Ishikawa (cell line): ENCODE data around the gene SLC30A3.
A peak's percentile ranks its signal among the peaks of the same experiment; 100 is the strongest.

Experiments
- CEBPB ChIP-seq: IDR thresholded peaks from 2 replicates; pipeline ENCODE4 v1.6.1; 2012
- CREB1 ChIP-seq: IDR thresholded peaks from 2 replicates; pipeline ENCODE4 v1.6.1; 2012; ENCODE audit warnings: low read depth
- EGR1 ChIP-seq: IDR thresholded peaks from 2 replicates; pipeline ENCODE4 v1.6.1; 2012
- EP300 ChIP-seq: IDR thresholded peaks from 2 replicates; pipeline ENCODE4 v1.6.1; 2012; ENCODE audit warnings: borderline replicate concordance
- FOXM1 ChIP-seq: IDR thresholded peaks from 2 replicates; pipeline ENCODE4 v1.6.1; 2012; ENCODE audit warnings: low read depth, borderline replicate concordance
- NFIC ChIP-seq: IDR thresholded peaks from 2 replicates; pipeline ENCODE4 v1.6.1; 2012
- RAD21 ChIP-seq: IDR thresholded peaks from 2 replicates; pipeline ENCODE4 v1.6.1; 2012; ENCODE audit warnings: low read depth
- TAF1 ChIP-seq: IDR thresholded peaks from 2 replicates; pipeline ENCODE4 v1.6.1; 2012; ENCODE audit warnings: low read depth, mild to moderate bottlenecking
- TCF12 ChIP-seq: IDR thresholded peaks from 2 replicates; pipeline ENCODE4 v1.6.1; 2012; ENCODE audit warnings: low read depth
- TEAD4 ChIP-seq: IDR thresholded peaks from 2 replicates; pipeline ENCODE4 v1.6.1; 2012
- YY1 ChIP-seq: IDR thresholded peaks from 2 replicates; pipeline ENCODE4 v1.6.1; 2012; ENCODE audit warnings: low read depth
- ZBTB7A ChIP-seq: IDR thresholded peaks from 2 replicates; pipeline ENCODE4 v1.6.1; 2012; ENCODE audit warnings: low read depth
- TF ChIP-seq, protein P1 (sequence below): IDR thresholded peaks from 2 replicates; pipeline ENCODE4 v1.6.1; 2012
- TF ChIP-seq, protein P2 (sequence below): IDR thresholded peaks from 2 replicates; pipeline ENCODE4 v1.6.1; 2012
- TF ChIP-seq, protein P3 (sequence below): IDR thresholded peaks from 2 replicates; pipeline ENCODE4 v1.6.1; 2012; ENCODE audit warnings: low read depth, mild to moderate bottlenecking

The SLC30A3 gene

DNA sequence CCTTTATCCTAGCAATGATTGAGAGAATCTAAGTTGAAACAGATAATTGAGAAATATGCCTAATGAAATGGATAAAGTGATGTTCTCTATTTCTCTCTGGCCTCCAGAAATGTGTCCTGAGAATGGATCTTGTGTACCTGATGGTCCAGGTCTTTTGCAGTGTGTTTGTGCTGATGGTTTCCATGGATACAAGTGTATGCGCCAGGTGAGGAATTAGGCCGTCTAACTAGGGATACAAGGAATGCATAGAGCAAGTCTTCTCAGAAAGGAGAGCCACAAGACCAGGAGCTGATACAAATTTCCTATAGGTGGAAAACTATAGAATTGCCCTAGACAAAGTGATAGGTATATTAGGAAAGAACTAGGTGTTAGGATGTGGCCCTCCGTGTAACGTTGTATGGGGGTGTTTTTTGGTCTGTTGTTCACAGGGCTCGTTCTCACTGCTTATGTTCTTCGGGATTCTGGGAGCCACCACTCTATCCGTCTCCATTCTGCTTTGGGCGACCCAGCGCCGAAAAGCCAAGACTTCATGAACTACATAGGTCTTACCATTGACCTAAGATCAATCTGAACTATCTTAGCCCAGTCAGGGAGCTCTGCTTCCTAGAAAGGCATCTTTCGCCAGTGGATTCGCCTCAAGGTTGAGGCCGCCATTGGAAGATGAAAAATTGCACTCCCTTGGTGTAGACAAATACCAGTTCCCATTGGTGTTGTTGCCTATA is 46.3 kb downstream of the SLC30A3 start:
- TF ChIP-seq TCF12 (no peak), CREB1 (no peak), TEAD4 (no peak), EGR1 (no peak), FOXM1 (no peak), TAF1 (no peak), RAD21 (no peak), EP300 (no peak), NFIC (no peak), YY1 (no peak), ZBTB7A (no peak)
- TF ChIP-seq, protein P1, sequence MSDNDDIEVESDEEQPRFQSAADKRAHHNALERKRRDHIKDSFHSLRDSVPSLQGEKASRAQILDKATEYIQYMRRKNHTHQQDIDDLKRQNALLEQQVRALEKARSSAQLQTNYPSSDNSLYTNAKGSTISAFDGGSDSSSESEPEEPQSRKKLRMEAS: no peak
- TF ChIP-seq, protein P2, sequence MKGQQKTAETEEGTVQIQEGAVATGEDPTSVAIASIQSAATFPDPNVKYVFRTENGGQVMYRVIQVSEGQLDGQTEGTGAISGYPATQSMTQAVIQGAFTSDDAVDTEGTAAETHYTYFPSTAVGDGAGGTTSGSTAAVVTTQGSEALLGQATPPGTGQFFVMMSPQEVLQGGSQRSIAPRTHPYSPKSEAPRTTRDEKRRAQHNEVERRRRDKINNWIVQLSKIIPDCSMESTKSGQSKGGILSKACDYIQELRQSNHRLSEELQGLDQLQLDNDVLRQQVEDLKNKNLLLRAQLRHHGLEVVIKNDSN: no peak
- TF ChIP-seq, protein P3, sequence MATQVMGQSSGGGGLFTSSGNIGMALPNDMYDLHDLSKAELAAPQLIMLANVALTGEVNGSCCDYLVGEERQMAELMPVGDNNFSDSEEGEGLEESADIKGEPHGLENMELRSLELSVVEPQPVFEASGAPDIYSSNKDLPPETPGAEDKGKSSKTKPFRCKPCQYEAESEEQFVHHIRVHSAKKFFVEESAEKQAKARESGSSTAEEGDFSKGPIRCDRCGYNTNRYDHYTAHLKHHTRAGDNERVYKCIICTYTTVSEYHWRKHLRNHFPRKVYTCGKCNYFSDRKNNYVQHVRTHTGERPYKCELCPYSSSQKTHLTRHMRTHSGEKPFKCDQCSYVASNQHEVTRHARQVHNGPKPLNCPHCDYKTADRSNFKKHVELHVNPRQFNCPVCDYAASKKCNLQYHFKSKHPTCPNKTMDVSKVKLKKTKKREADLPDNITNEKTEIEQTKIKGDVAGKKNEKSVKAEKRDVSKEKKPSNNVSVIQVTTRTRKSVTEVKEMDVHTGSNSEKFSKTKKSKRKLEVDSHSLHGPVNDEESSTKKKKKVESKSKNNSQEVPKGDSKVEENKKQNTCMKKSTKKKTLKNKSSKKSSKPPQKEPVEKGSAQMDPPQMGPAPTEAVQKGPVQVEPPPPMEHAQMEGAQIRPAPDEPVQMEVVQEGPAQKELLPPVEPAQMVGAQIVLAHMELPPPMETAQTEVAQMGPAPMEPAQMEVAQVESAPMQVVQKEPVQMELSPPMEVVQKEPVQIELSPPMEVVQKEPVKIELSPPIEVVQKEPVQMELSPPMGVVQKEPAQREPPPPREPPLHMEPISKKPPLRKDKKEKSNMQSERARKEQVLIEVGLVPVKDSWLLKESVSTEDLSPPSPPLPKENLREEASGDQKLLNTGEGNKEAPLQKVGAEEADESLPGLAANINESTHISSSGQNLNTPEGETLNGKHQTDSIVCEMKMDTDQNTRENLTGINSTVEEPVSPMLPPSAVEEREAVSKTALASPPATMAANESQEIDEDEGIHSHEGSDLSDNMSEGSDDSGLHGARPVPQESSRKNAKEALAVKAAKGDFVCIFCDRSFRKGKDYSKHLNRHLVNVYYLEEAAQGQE: no peak

DNA sequence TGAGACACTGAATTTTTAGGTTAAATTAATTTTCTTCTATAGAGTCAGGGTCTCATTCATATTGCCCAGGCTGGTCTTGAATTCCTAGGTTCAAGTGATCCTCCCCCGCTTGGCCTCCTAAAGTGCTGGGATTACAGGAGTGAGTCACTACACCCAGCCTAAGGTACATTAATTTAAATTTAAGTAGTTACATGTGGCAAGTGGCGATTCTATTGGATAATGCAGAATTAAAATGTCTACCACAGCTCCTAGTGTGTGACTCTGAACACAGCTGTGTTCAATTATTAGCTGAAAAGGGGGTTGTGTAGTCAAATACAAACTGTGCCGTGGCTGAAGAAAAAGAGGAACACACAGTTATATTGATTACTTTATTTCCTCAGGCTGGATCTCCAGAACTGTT is 47.9 kb downstream of the SLC30A3 start:
- no peak for TF ChIP-seq YY1
- TF ChIP-seq RAD21: no peak
- no peak for TF ChIP-seq NFIC
- TF ChIP-seq ZBTB7A: no peak
- TF ChIP-seq FOXM1: no peak
- no peak for TF ChIP-seq CEBPB
- TF ChIP-seq CREB1: no peak
- no peak for TF ChIP-seq TCF12
- no peak for TF ChIP-seq TEAD4
- TF ChIP-seq, protein P3: no peak
- TF ChIP-seq, protein P2: no peak

DNA sequence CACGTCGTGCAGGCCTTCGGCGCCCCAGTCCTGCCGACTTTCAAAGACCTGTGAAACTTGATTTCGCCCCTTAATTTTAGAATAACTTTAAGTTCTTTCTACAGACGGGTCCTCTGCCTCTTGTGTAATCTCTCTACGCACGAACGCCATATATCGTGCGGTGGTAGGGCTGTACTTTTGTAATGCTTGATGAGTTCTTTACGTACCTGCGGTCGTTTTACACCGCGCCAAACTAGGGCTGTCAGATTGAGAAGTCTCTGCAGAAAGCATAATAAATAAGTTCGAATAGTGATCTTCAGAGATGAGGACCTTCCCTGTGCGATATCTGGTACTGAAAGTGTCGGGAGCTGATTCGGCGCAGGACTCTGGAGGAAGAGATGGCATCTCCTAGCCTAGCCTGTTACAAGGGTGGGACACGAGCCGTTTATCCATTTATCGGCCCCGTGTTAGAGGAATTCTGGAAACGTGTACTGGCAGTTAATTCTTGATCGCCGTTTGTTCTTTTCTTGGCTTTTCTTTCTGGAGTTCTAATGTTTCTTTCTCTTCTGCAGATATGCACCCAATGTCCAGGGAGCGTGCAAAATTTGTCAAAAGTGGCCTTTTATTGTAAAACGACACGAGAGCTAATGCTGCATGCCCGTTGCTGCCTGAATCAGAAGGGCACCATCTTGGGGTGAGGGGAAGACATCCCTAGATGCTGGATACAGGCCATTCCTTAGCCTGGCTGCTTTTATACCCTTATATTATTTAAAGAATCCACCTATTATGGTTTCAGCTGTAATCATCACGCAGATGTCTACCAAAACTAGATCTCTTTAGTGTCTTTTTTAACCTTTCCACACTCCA is 50.0 kb downstream of the SLC30A3 start:
- no peak for TF ChIP-seq CREB1
- no peak for TF ChIP-seq EGR1
- peak; percentile 39; the same call in 1 of the 2 replicates for TF ChIP-seq CEBPB
- no peak for TF ChIP-seq TCF12
- TF ChIP-seq EP300: no peak
- TF ChIP-seq YY1: peak; percentile 57
- TF ChIP-seq, protein P3: no peak
- TF ChIP-seq TEAD4: no peak

DNA sequence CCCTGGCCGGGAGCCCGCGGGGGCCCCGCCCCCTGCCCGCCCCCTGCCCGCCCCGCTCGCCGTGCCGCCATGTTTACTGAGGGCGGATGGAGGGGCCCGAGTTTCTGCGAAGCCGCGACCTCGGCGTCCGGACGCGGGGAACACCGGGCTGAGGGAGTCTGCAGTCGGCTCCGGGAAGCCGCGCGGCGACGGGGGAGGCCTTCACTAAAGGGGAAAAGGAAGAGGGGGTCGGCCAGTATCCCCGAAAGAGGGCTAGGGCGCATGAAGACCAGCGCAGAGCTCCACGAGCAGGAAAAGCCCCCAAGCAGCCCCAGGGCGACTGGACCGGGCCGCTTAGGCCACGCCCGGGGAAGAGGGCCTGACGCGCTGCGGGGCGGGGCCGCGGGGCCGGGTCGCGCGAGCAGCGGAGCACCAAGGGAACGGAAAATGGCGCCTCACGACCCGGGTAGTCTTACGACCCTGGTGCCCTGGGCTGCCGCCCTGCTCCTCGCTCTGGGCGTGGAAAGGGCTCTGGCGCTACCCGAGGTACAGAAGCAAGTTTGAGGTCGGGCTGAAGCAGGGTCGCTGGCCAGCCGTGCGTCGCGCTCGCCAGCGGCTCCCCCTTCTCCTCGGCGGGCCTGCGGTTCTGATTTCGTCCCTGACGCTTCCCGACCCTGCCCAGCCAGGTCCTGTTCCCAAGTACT is 50.8 kb downstream of the SLC30A3 start, which contains the start of the genes ATRAID and SLC5A6:
TSS of gene ATRAID (plus strand) at position 99 of the 683 bp plus-strand sequence. CDS start at position 427, 328 bp downstream.
TSS of gene SLC5A6 (minus strand) at position 326 of the 683 bp plus-strand sequence. CDS start 4,618 bp downstream, outside the sequence.
- no peak; the same call in 1 of the 2 replicates for TF ChIP-seq EGR1
- TF ChIP-seq TAF1: peak; percentile 98
- TF ChIP-seq, protein P3: no peak
- TF ChIP-seq YY1: peak; percentile 89
- peak; percentile 32; the same call in 1 of the 2 replicates for TF ChIP-seq TCF12
- TF ChIP-seq ZBTB7A: 0 out of 2 replicates have a peak, but pooled peaks have one; percentile 31
- TF ChIP-seq, protein P1: peak; percentile 26
- TF ChIP-seq, protein P2: no peak
- 0 out of 2 replicates have a peak, but pooled peaks have one; percentile 20 for TF ChIP-seq TEAD4
- TF ChIP-seq CREB1: peak; percentile 35; the same call in 1 of the 2 replicates
- TF ChIP-seq RAD21: no peak
